GM10266 (cell line): Measurements from ENCODE around the gene GM2A.
A peak's percentile ranks its signal among the peaks of the same experiment; 100 is the strongest.

Source experiments
- DNase-seq: peaks from one replicate; pipeline ENCODE4 v3.0.0; 2012; ENCODE audit errors: extremely low spot score
- CTCF ChIP-seq: IDR thresholded peaks from 2 replicates; pipeline ENCODE4 v1.5.1; 2012; ENCODE audit warnings: mild to moderate bottlenecking, low read depth; ENCODE audit not compliant: control insufficient read depth, insufficient read depth; ENCODE audit errors: missing control alignments

Gene GM2A

GRCh38 chr5:151214614-151215545 is 38.1 kb upstream of the GM2A start:
- peak; percentile 69 for DNase-seq
- TF ChIP-seq CTCF = no peak

- TF ChIP-seq CTCF = no peak
- DNase-seq = no peak
Measured at GRCh38 chr5:151215546-151215880, 37.5 kb upstream of the GM2A start.

GRCh38 chr5:151216781-151217180 is 36.2 kb upstream of the GM2A start:
- no peak for TF ChIP-seq CTCF
- no peak for DNase-seq

- no peak for DNase-seq
- no peak for TF ChIP-seq CTCF
Measured at GRCh38 chr5:151218177-151218576, 34.8 kb upstream of the GM2A start.

- no peak for DNase-seq
- TF ChIP-seq CTCF = no peak
Measured at GRCh38 chr5:151219138-151219537, 33.8 kb upstream of the GM2A start.

GRCh38 chr5:151219789-151220188 is 33.2 kb upstream of the GM2A start:
- peak; percentile 36 for TF ChIP-seq CTCF
- DNase-seq = no peak

- no peak for DNase-seq
- no peak for TF ChIP-seq CTCF
Measured at GRCh38 chr5:151221574-151221973, 31.4 kb upstream of the GM2A start.
